GM12873 (cell line): ENCODE results near the gene PTPRCAP.

Experiments
- TF ChIP-seq, protein P1 (sequence below): IDR thresholded peaks from 2 replicates; pipeline ENCODE4 v1.5.1; 2012; ENCODE audit warnings: low read depth, mild to moderate bottlenecking, moderate library complexity, low read length, control low read depth; ENCODE audit not compliant: insufficient read depth; ENCODE audit errors: missing control alignments

The PTPRCAP gene

DNA sequence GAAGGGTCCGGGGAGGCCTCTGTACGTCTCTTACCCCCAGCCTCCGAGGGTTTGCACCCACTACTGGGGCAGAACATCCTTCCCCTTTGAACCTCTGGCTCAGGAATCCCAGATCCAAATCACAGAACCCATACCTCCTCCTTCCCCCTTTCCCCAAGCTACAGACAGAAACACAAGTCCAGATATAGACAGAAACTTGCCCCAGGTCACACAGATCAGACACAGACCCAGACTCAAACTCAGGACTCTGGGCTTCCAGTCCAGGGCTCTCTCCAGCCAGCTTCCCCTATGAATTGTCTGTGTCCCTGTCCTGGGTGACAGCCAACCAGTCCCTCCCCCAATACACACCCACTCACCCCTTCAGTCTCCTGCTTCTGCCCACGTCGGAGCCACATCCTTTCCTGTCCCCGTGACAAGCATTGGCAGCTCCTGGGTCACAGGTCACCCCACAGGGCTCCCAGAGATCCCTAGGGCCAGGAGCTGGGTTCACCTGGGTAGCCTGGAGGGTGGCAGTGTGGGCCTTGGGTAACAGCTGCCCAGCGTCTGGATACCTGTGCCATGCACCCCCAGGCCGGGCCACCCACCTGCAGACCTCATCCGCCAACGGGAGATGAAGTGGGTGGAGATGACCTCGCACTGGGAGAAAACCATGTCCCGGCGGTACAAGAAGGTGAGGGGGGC, 32.8 kb downstream of the PTPRCAP start:
- TF ChIP-seq, protein P1, sequence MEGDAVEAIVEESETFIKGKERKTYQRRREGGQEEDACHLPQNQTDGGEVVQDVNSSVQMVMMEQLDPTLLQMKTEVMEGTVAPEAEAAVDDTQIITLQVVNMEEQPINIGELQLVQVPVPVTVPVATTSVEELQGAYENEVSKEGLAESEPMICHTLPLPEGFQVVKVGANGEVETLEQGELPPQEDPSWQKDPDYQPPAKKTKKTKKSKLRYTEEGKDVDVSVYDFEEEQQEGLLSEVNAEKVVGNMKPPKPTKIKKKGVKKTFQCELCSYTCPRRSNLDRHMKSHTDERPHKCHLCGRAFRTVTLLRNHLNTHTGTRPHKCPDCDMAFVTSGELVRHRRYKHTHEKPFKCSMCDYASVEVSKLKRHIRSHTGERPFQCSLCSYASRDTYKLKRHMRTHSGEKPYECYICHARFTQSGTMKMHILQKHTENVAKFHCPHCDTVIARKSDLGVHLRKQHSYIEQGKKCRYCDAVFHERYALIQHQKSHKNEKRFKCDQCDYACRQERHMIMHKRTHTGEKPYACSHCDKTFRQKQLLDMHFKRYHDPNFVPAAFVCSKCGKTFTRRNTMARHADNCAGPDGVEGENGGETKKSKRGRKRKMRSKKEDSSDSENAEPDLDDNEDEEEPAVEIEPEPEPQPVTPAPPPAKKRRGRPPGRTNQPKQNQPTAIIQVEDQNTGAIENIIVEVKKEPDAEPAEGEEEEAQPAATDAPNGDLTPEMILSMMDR, result no peak

DNA sequence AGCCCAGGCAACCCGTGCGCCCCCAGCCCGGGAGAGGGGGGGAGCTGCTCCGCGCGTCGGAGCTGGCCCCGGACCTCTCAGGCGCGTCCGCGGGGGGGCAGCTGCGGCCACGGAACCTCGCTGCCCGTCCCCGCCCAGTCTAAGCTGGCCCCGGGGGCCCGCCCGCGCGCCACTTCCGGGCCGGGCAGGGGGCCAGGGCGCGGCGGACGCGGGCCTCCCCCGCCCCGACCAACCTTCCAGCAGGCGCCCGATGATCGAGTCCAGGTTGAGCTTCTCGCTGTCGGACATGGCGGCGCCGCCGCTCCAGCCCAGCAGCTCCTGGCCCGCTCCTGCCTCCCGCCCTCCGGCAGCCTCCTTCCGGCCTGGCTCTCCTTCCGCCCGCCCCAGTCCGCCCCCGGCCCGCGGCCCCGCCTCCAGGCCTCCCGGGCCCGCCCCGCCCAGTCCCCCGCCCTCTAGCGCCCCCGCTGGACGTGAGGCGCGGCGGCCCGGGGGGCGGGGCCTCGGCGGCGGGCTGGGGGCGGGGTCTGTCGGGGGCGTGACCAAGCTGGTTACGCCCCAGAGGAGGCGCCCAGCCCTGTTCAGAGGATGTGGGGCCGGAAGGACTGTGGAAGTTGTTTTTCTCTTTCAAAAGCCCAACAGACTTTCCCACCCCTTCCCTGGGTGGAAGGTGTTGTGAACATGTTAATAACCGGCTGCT, 35.8 kb downstream of the PTPRCAP start, which contains the start of gene PPP1CA:
PPP1CA (minus strand) TSS at position 364 of the 697 bp plus-strand sequence; CDS start at position 288, 76 bp downstream.
- TF ChIP-seq, protein P1, result peak; percentile 41

DNA sequence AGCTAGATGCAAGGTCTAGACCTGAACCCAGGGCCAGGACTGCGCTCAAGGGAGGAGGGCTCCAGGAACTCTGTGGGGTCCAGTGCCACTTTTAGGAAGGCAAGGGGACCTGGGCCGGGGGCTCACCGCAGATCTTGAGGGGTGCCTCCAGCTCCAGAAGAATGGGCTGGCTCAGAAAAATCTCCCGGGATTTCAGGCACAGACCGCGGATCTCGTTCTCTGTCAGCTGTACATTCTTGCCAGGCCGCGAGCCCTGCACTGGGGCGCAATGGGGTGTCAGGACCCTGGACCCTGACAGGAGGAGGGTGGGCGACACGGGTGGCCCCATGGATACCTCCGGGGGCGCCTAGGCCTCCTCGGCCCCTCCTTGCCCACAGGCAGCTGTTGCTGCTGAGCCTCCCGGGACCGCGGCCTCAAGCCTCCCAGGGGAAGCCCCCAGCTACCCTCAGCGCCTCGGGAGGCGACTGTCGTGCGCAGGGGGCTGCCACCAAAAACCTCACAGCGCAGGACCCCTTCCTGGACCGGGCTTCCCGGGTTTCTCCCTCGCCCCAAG, 36.5 kb downstream of the PTPRCAP start:
- TF ChIP-seq, protein P1, result no peak

DNA sequence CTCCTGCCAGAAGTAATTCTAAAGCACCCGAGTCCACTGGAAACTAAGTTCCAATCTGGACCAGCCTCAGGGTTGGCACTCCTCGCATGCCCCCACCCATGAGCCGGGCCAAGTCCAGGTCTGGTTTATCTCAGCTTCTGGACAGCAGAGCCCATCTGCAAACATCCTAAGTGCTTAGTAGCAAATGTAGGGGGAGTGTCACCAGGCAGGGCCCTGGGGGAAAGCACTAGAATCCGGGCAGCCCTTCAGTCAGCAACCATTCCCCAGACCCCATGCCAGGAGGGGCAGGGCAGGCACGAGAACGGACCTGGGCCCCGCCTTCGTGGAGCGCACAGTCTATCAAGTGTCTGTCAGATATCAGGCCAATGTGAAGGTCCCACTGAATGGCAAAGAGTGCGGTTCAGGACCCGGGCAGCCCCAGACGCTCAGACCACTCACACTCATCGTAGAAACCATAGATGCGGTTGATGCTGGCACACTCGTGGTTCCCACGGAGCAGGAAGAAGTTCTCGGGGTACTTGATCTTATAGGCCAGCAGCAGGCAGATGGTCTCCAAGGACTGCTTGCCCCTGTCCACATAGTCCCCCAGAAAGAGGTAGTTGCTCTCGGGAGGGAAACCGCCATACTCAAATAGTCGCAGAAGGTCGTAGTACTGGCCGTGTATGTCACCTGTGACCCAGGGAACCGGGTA, 37.1 kb downstream of the PTPRCAP start:
- TF ChIP-seq, protein P1, result no peak

DNA sequence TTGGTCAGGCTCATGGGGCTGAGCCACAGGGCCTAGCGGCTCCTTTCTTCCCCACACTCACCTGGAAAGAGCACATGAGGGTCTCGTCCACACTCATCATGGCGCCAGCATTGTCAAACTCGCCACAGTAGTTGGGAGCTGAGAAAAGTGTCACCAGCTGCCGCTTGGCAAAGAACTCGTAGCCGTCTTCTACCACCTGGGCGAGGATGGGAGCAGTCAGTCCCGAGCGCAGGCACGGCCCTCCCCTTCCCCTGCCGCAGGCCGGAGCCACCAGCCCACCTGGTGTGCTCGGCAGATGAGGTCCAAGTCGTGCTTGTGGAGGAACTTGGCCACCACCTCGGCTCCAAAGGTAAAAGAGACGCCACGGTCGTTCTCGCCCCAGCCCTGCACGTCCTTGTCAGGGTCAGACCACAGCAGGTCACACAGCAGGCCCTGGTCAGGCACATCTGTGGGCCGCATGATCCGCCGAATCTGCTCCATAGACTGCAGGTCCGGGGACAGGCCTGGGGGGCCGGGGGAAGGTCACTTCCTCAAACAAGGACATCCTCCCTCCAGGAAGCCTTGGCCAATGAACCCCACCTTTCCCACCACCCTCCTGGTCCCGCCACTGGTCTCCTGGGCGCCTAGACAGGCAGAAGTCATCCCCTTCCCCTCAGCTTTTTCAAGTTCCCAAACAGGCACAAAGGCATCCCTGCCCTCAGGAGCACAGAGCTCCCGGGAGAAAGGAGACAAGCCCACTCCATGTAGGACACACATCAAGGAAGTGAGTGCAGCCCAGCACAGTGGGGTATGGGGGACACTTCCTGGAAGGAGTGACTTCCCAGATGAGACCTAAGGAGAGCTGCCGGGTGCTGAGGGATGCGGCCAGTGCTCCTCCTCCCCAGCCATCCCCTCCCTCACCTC, 38.6 kb downstream of the PTPRCAP start:
- TF ChIP-seq, protein P1, result no peak

DNA sequence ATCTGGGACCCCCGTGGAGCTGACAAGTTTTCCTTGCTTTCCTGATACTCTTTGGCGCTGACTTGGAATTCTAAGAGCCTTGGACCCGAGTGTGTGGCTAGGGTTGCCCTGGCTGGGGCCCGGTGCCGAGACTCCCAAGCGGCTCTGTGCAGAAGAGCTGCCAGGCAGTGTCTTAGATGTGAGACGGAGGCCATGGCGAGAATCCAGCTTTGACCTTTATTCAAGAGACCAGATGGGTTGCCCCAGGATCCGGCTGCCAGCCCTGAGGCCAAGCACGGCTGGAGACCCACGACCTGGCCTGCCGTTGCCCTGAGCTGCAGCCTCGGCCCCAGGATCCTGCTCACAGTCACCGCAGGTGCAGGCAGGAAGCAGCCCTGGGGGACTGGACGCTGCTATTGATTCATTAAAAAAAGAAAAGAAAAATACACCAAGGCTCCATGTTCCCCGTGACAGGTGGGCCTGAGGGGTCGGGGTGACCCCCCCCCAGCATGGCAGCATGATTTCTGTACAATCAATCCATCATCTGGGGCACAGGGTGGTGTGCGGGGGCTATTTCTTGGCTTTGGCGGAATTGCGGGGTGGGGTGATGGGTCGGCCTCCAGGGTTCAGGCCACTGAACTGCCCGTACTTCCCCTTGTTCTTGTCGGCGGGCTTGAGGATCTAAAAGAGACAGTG, 39.4 kb downstream of the PTPRCAP start:
- TF ChIP-seq, protein P1, result no peak
